Skeletal muscle tissue (tissue), 4 donors: ENCODE measurements around the gene RBM4. TPM values are rescaled to one million over a fixed set of nuclear protein-coding genes. Genes with fewer than 3 reads are reported as not detected.
"Not testable (repeated sequence)": the region's sequence is repeated elsewhere in the genome, so short reads cannot be mapped to it uniquely, and the experiment has no call there.

Experiments
- H3K27ac ChIP-seq: one replicate; pipeline ENCODE4 v1.7.0; 2013; ENCODE audit warnings: mild to moderate bottlenecking, low read depth, low read length, inconsistent platforms
- H3K27me3 ChIP-seq, 3 donors: one replicate each; pipeline ENCODE4 v1.7.0; 2013; ENCODE audit warnings: low read length in 3 of 3; ENCODE audit not compliant: control insufficient read depth in 3 of 3, insufficient read depth in 3 of 3
- H3K36me3 ChIP-seq, 3 donors: one replicate each; pipeline ENCODE4 v1.7.0; 2013; ENCODE audit warnings: low read length in 3 of 3; ENCODE audit not compliant: control insufficient read depth in 3 of 3, insufficient read depth in 3 of 3
- H3K4me1 ChIP-seq, 3 donors: one replicate each; pipeline ENCODE4 v1.7.0; 2013; ENCODE audit warnings: low read length in 3 of 3, mild to moderate bottlenecking in 3 of 3; ENCODE audit not compliant: control insufficient read depth in 3 of 3, insufficient read depth in 3 of 3
- H3K4me3 ChIP-seq, 3 donors: one replicate each; pipeline ENCODE4 v1.7.0; 2013; ENCODE audit warnings: low read length in 3 of 3
- H3K9ac ChIP-seq, 3 donors: one replicate each; pipeline ENCODE4 v1.7.0; 2013; ENCODE audit warnings: low read length in 3 of 3, mild to moderate bottlenecking in 3 of 3, moderate library complexity in 2 of 3, low read depth in 1 of 3
- H3K9me3 ChIP-seq, 3 donors: one replicate each; pipeline ENCODE4 v1.7.0; 2013; ENCODE audit warnings: low read length in 3 of 3; ENCODE audit not compliant: control insufficient read depth in 3 of 3
- total RNA-seq: library from RNA; depleted of rRNA; stranded (reverse); fragments of >200 nt; gene quantifications from one replicate; pipeline ENCODE4 v1.2.3, GENCODE V29; 2014
- donor health status: Osteomylitis.

RBM4 gene
- 98.6 TPM for total RNA-seq

GRCh38 chr11:66638177-66639065, at the start of gene RBM4:
RBM4 (plus strand) TSS chr11:66638703; CDS start chr11:66639712, 1,009 bp downstream.
- H3K27ac ChIP-seq, result peak within 1 kb of the TSS; percentile 96
- H3K27me3 ChIP-seq, result no peaks in the 10 kb centered on the region
- H3K36me3 ChIP-seq, result peaks cover 5 to 18% (median 14%) of the 10 kb centered on the region in 3 donors
- H3K4me1 ChIP-seq, result peaks cover 50 to 56% (median 55%) of the 10 kb centered on the region in 3 donors
- H3K9ac ChIP-seq, result peak within 1 kb of the TSS; percentile 95 to 97 (median 96)
- H3K9me3 ChIP-seq, result no peaks in the 10 kb centered on the region
- peak within 1 kb of the TSS; percentile 93 to 99 (median 96) for H3K4me3 ChIP-seq

- H3K36me3 ChIP-seq, H3K27ac ChIP-seq, H3K4me3 ChIP-seq, H3K27me3 ChIP-seq, H3K9ac ChIP-seq, H3K9me3 ChIP-seq: not testable (repeated sequence)
- peaks cover 14 to 21% (median 17%) of the 10 kb centered on the region in 3 donors for H3K4me1 ChIP-seq
These were observed 49.2 kb upstream of the RBM4 start for GRCh38 chr11:66589315-66589714.

GRCh38 chr11:66589996-66590675, 48.4 kb upstream of the RBM4 start:
- no peak overlapping the region for H3K4me3 ChIP-seq
- H3K27ac ChIP-seq, result no peak overlapping the region
- no peaks in the 10 kb centered on the region for H3K9me3 ChIP-seq
- no peak overlapping the region for H3K9ac ChIP-seq
- no peaks in the 10 kb centered on the region for H3K27me3 ChIP-seq
- H3K36me3 ChIP-seq, result no peaks in the 10 kb centered on the region
- peaks cover 19 to 26% (median 19%) of the 10 kb centered on the region in 3 donors for H3K4me1 ChIP-seq

- Histone ChIP-seq H3K27ac (no peak overlapping the region), H3K9me3 (no peaks in the 10 kb centered on the region), H3K9ac (no peak overlapping the region), H3K27me3 (no peaks in the 10 kb centered on the region), H3K4me3 (no peak overlapping the region), H3K36me3 (peaks cover 0 to 2% (median 0%) of the 10 kb centered on the region in 3 donors), H3K4me1 (peaks cover 19 to 27% (median 22%) of the 10 kb centered on the region in 3 donors)
These were observed 47.3 kb upstream of the RBM4 start for GRCh38 chr11:66591175-66591574.

GRCh38 chr11:66592457-66593302, 45.8 kb upstream of the RBM4 start, which contains the start of the genes CCDC87 and CCS:
CCDC87 (minus strand) TSS chr11:66593063; CDS start chr11:66593015, 48 bp downstream.
CCS (plus strand) TSS chr11:66593185; CDS start chr11:66593262, 77 bp downstream.
- Histone ChIP-seq H3K27ac (peak within 1 kb of the TSS; percentile 81), H3K4me3 (peak within 1 kb of the TSS; percentile 86 to 95 (median 88)), H3K4me1 (peaks cover 19 to 27% (median 22%) of the 10 kb centered on the region in 3 donors), H3K36me3 (peaks cover 0 to 2% (median 0%) of the 10 kb centered on the region in 3 donors), H3K27me3 (no peaks in the 10 kb centered on the region), H3K9ac (peak within 1 kb of the TSS; percentile 88 to 97 (median 92)), H3K9me3 (no peaks in the 10 kb centered on the region)

GRCh38 chr11:66593303-66593635, 45.2 kb upstream of the RBM4 start:
- Histone ChIP-seq H3K4me3 (peak overlapping the region; percentile 86 to 95 (median 88)), H3K4me1 (peaks cover 19 to 27% (median 22%) of the 10 kb centered on the region in 3 donors), H3K9ac (peak overlapping the region; percentile 88 to 97 (median 92)), H3K9me3 (no peaks in the 10 kb centered on the region), H3K27me3 (no peaks in the 10 kb centered on the region), H3K27ac (peak overlapping the region; percentile 81), H3K36me3 (peaks cover 0 to 2% (median 0%) of the 10 kb centered on the region in 3 donors)

GRCh38 chr11:66593650-66594049, 44.9 kb upstream of the RBM4 start:
- Histone ChIP-seq H3K36me3 (peaks cover 0 to 3% (median 0%) of the 10 kb centered on the region in 3 donors), H3K9ac (peak overlapping the region; percentile 88 to 97 (median 92)), H3K9me3 (no peaks in the 10 kb centered on the region), H3K4me1 (peaks cover 19 to 27% (median 22%) of the 10 kb centered on the region in 3 donors), H3K27me3 (no peaks in the 10 kb centered on the region), H3K4me3 (peak overlapping the region; percentile 86 to 95 (median 88)), H3K27ac (peak overlapping the region; percentile 81)

GRCh38 chr11:66595245-66595904, 43.1 kb upstream of the RBM4 start:
- peaks cover 10 to 19% (median 15%) of the 10 kb centered on the region in 3 donors for H3K36me3 ChIP-seq
- no peak overlapping the region for H3K27ac ChIP-seq
- H3K9ac ChIP-seq, result peak overlapping the region in 1 of 3 donors; percentile 25
- H3K9me3 ChIP-seq, result no peaks in the 10 kb centered on the region
- peaks cover 19 to 30% (median 22%) of the 10 kb centered on the region in 3 donors for H3K4me1 ChIP-seq
- H3K4me3 ChIP-seq, result no peak overlapping the region
- no peaks in the 10 kb centered on the region for H3K27me3 ChIP-seq

GRCh38 chr11:66598993-66599392, 39.5 kb upstream of the RBM4 start:
- no peak overlapping the region for H3K9ac ChIP-seq
- H3K36me3 ChIP-seq, result peaks cover 16 to 26% (median 19%) of the 10 kb centered on the region in 3 donors
- no peak overlapping the region for H3K4me3 ChIP-seq
- H3K9me3 ChIP-seq, result no peaks in the 10 kb centered on the region
- H3K4me1 ChIP-seq, result peaks cover 10 to 25% (median 18%) of the 10 kb centered on the region in 3 donors
- H3K27me3 ChIP-seq, result no peaks in the 10 kb centered on the region
- no peak overlapping the region for H3K27ac ChIP-seq
